RKO (cell line): ENCODE results near the gene HS6ST1.

Experiments used
- DNase-seq: peaks from one replicate; pipeline ENCODE4 v3.0.0-alpha.2; 2016; ENCODE audit warnings: low spot score

The HS6ST1 gene

GRCh38 chr2:128235581-128235980 is 83.1 kb downstream of the HS6ST1 start:
- no peak for DNase-seq

- no peak for DNase-seq
Measured at GRCh38 chr2:128234613-128235012, 84.1 kb downstream of the HS6ST1 start.

- no peak for DNase-seq
Measured at GRCh38 chr2:128233790-128234395, 84.8 kb downstream of the HS6ST1 start.

- peak; percentile 75 for DNase-seq
Measured at GRCh38 chr2:128232965-128233789, 85.5 kb downstream of the HS6ST1 start.

- DNase-seq, result peak; percentile 74
Measured at GRCh38 chr2:128228894-128229293, 89.8 kb downstream of the HS6ST1 start.

- DNase-seq, result no peak
Measured at GRCh38 chr2:128227862-128228261, 90.8 kb downstream of the HS6ST1 start.

- DNase-seq, result no peak
Measured at GRCh38 chr2:128219891-128220290, 98.8 kb downstream of the HS6ST1 start.

GRCh38 chr2:128217671-128218070 is 101.0 kb downstream of the HS6ST1 start:
- DNase-seq, result no peak

- DNase-seq, result no peak
Measured at GRCh38 chr2:128215897-128216642, 102.6 kb downstream of the HS6ST1 start.
